ENCODE measurements around the gene DOCK4. TPM values are rescaled to one million over a fixed set of nuclear protein-coding genes. Genes with fewer than 3 reads are reported as not detected.

DOCK4 gene
- polyA plus RNA-seq, 4 donors = 16.9 to 29.9 (median 21.1) TPM

DNA sequence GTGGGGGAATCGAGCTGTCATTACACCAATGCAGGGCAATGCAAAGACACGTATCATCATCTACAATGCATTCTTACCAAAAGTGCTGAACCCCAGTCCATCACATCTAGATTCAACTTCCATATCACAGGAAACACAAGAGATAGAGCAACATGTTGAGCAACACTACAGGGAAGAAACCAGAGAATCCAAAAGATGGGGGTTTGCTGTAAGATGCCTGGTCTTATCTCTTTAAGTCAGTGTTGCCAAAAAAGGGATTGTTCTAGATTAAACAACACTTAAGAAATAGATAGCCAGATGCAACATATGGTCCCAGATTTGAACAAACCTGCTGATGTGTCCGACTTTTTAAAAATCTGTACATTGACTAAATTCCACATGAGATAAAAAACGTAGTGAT lies 328.3 kb downstream of the DOCK4 start:
- no peak for DNase-seq (ENCODE audit: low read depth in 4 of 4, low spot score in 2 of 4)

- DNase-seq (ENCODE audit: low read depth in 4 of 4, low spot score in 2 of 4) = no peak
Observed at GRCh38 chr7:111873963-111874690, 332.1 kb downstream of the DOCK4 start.

DNA sequence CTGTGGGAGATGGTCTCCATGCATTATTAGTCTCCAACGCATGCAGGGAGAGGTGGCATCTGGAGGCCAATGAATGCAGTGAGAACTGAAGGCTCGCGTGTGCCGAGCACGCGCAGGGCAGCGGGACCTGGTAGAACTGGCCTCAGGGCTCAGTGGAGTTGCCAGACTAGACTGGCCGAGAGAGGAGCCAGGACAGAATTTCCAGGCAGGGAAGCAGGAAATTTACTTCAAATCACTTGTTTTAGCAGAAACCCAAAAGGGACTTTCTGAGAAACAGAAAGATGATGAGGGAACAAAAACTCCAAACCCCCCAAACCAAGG lies 332.9 kb downstream of the DOCK4 start:
- no peak for DNase-seq (ENCODE audit: low read depth in 4 of 4, low spot score in 2 of 4)

- no peak for DNase-seq (ENCODE audit: low read depth in 4 of 4, low spot score in 2 of 4)
Observed at GRCh38 chr7:111872450-111873325, 333.5 kb downstream of the DOCK4 start.

DNA sequence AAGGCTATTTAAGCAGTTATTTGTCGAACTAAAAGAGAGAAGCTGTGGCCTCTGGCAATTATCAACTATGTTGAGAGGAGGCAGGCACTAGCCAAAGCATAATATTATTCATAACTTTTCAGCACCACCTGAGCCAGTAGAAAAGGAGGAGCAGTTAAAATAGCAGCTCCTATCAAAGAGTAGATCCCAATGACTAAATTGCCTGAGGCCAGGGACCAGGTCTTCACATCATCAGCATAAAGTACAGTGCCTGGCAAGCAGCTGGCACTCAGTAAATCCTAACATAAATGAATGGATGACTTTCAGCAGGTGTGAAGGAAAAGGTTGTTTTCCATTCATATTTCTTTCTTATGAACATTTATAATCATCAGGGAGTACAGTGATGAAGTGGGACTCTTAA lies 334.9 kb downstream of the DOCK4 start:
- DNase-seq (ENCODE audit: low read depth in 4 of 4, low spot score in 2 of 4) = no peak

GRCh38 chr7:111869280-111869679 lies 336.9 kb downstream of the DOCK4 start:
- DNase-seq (ENCODE audit: low read depth in 4 of 4, low spot score in 2 of 4) = no peak

- DNase-seq (ENCODE audit: low read depth in 4 of 4, low spot score in 2 of 4) = no peak
Observed at GRCh38 chr7:111867348-111867931, 338.8 kb downstream of the DOCK4 start.

GRCh38 chr7:111866787-111867186 lies 339.4 kb downstream of the DOCK4 start:
- no peak for DNase-seq (ENCODE audit: low read depth in 4 of 4, low spot score in 2 of 4)

GRCh38 chr7:111865430-111865829 lies 340.8 kb downstream of the DOCK4 start:
- DNase-seq (ENCODE audit: low read depth in 4 of 4, low spot score in 2 of 4) = no peak

DNA sequence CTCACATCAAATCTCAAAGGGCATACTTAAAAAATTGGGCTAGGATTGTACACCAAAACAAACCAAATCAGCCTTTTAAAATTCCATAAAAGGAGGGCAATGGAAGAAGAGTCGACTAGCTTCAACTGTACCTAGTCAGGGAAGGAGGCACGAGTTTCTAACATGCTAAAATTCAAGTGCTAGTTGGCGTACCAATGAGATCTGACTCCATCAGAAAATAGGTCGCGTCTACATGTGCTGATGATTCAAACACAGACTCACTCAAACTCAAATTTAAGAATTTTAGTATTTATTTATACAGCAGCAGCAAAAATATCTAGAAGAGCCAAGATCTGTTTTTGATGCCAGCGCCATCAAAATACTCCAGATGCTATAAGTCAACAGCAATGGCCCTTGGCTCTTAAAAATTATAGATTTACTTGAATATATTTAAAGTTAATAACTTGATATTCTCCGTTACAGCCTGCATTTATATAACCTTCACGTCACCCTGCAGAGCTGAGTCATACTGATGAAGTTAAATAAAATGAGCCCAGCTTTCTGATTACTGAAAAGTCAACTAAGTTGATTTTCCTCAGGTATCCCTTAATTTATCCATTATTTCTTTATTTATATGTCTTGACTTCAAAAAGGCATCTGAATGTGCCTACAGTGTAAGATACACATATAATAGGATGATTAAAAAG lies 341.8 kb downstream of the DOCK4 start:
- DNase-seq (ENCODE audit: low read depth in 4 of 4, low spot score in 2 of 4) = no peak

GRCh38 chr7:111863269-111863668 lies 342.9 kb downstream of the DOCK4 start:
- no peak for DNase-seq (ENCODE audit: low read depth in 4 of 4, low spot score in 2 of 4)

DNA sequence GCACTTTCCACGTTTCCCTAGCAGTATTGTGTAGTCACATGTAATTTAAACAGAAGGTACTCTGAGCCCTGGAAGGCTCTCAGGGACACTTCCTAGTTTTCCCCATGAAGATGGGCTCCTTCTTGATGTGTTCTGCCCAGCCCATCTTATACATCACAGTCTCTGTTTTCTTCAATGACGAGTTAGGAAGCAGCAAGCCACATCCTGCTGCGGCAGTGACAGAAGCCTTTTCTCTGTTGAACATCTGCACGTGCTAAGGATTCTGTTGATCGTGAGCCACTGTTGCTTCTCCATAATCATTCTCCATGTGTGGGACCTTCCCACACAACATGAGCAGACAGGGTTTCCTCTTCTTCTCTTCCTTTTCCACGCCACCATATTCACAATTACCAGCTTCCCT lies 346.0 kb downstream of the DOCK4 start:
- DNase-seq (ENCODE audit: low read depth in 4 of 4, low spot score in 2 of 4) = no peak

DNA sequence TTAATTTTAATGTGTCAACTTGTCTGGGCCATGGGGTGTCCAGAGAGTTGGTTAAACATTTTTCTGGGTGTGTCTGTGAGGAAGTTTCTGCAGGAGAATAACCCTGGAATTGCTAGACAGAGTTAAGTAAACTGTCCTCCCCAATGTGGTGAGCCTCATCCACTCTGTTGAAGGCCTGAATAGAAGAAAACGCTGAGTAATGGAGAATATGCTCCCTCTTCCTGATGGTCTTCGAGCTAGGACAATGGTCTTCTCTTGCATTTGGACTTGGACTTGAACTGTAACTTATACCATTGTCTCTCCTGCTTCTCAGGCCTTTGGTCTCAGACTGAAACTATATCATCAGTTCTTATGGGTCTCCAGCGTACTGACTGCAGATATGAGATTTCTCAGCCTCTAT lies 347.9 kb downstream of the DOCK4 start:
- no peak for DNase-seq (ENCODE audit: low read depth in 4 of 4, low spot score in 2 of 4)

GRCh38 chr7:111855842-111856227 lies 350.4 kb downstream of the DOCK4 start:
- no peak for DNase-seq (ENCODE audit: low read depth in 4 of 4, low spot score in 2 of 4)

- DNase-seq (ENCODE audit: low read depth in 4 of 4, low spot score in 2 of 4) = no peak
Observed at GRCh38 chr7:111855161-111855841, 350.9 kb downstream of the DOCK4 start.

DNA sequence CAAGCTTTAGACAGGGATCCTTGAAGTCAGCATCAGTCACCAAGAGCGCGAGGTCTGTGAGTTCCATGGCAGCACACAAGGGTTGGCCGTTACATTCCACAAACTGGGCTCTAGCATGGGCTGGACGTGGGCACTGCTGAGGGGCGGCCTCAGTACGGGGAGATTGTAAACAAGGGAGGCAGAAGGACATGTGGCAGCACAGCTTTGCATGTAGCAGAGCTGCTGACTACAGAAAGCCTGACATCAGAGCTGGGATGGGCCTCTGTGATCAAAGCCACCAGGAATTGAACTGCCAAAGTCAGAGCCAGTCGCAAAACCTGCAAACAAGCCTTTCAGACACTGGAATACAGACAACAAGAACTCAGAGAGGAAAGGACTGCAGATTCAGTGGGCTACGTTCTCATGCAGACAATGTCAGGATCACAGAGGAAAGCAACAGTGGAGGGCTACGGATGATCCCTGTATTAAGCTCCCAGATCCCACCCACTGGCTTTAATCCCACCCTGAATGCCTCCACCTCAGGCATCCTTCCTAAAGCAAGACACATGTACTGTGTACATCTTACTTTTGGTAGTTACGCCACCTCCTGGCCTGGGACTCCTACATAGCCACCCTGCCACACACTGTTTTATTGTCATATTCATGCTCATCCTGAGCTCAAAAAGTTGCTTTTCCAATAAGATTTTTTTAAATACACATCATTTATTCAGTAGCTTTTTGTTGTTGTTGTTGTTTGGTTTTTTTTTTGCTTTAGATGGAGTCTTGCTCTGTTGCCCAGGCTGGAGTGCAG lies 352.8 kb downstream of the DOCK4 start:
- DNase-seq (ENCODE audit: low read depth in 4 of 4, low spot score in 2 of 4) = no peak

DNA sequence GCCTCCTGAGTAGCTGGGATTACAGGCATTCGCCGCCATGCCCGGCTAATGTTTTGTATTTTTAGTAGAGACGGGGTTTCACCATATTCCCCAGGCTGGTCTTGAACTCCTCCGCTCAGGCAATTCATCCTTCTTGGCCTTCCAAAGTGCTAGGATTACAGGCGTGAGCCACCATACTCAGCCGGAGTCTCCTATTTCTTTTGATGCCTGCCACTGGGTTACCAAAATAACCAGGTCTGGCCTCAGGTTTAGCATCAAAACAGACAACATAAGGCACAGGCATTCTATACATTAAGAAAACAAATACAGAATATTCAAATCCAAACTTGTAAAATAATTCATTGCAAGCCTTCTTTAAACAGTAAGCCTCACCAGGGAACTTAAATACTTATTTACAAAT lies 354.1 kb downstream of the DOCK4 start:
- no peak for DNase-seq (ENCODE audit: low read depth in 4 of 4, low spot score in 2 of 4)

DNA sequence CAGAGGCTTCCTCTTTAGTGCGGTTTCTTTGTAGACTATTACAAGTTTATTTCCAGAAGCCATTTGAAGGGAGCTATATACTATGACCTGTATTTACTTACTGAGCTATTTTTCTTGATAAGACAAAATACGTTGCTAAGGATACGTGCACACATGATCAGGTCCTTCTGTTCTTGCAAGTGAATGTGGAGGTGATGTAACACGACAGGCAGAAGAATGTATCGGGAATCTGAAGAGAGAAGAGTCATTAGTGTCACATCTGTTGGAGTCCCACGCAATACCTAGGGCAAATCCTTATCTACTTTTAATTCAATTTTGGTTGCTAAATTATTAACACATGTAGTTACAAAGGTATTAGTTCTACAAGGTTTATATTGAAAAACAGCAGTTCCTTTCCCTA lies 359.3 kb downstream of the DOCK4 start:
- DNase-seq (ENCODE audit: low read depth in 4 of 4, low spot score in 2 of 4) = no peak

GRCh38 chr7:111845853-111846252 lies 360.3 kb downstream of the DOCK4 start:
- no peak for DNase-seq (ENCODE audit: low read depth in 4 of 4, low spot score in 2 of 4)
